Stimulated activated effector memory CD8-positive, alpha-beta T cell treated with anti-CD3 and anti-CD28 coated beads, Interleukin-12 subunit alpha, Interleukin-12 subunit beta, amount 100 ng/mL, for 72 hours (primary cell): ENCODE measurements around the gene SPRR2E.
A peak's percentile ranks its signal among the peaks of the same experiment; 100 is the strongest.
"Not testable (repeated sequence)": the region's sequence is repeated elsewhere in the genome, so short reads cannot be mapped to it uniquely, and the experiment has no call there.

Experiments used
- ATAC-seq: fragments of 150-1000 bp; cut with Tn5 transposase; 2 replicates; pipeline ENCODE4 v1.10.0; 2021
- DNase-seq, 2 donors: peaks; one replicate each; pipeline ENCODE4 v3.0.0; 2021 to 2022; ENCODE audit warnings: low spot score in 2 of 2
- H3K27ac Mint-ChIP-seq: one replicate; pipeline ENCODE4 v1.8.0; 2022; ENCODE audit warnings: mild to moderate bottlenecking, mixed read lengths
- H3K36me3 Mint-ChIP-seq: one replicate; pipeline ENCODE4 v1.8.0; 2022; ENCODE audit warnings: mild to moderate bottlenecking, mixed read lengths
- H3K4me1 Mint-ChIP-seq: one replicate; pipeline ENCODE4 v1.8.0; 2022; ENCODE audit warnings: mixed read lengths
- H3K4me3 Mint-ChIP-seq: one replicate; pipeline ENCODE4 v1.8.0; 2022; ENCODE audit warnings: mild to moderate bottlenecking, mixed read lengths
- H3K9me3 Mint-ChIP-seq: one replicate; pipeline ENCODE4 v1.8.0; 2022; ENCODE audit warnings: mixed read lengths

The SPRR2E gene

DNA sequence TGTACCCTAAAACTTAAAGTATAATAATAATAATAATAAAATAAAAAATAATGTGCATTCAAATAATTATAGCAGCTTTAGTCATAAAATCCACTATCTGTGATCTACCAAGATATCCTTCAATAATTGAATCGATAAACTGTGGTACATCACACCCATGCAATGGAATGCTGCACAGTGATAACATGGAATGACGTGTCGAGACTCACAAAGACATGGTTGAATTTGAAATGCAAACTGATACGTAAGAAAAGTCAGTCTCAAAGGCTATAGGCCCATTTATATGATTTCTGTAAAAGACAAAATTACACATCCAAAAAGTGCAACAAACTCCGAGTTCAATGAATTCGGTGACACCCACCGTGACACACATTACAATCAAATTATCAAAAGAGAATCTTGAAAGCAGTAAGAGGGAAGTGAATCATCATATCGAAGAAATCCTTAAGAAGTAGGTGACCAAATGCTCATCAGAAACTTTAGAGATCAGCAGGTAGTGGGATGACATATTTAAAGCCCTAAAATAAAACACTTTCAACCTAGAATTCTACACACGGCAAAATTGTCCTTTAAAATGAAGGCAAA, 5.2 kb upstream of the SPRR2E start:
- Mint-ChIP-seq H3K36me3 (no peaks in the 10 kb centered on the region), H3K4me3 (no peak overlapping the region), H3K4me1 (no peaks in the 10 kb centered on the region), H3K27ac (no peak overlapping the region), H3K9me3 (no peaks in the 10 kb centered on the region)
- DNase-seq (no peak), ATAC-seq (no peak)

DNA sequence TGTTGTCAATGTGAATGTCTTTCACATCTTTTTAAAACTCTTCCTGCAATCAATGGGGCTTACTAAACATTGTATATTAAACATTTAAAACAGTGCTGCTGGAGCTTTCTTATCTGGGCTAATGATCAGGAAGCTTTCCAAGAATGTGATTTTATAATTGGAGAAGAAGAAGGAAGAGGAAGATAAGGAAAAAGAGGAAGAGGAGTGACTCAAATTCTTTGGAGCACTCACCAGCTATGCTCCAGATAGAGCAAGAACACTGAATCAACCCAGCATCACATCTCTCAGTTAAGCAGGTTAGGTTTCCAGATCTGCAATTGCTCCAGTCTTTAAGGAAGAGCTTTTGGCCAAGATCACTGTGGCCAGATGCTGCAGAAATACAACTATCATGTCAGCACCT, 1.4 kb upstream of the SPRR2E start:
- DNase-seq (no peak), ATAC-seq (no peak)
- H3K4me1 Mint-ChIP-seq: no peaks in the 10 kb centered on the region
- no peaks in the 10 kb centered on the region for H3K36me3 Mint-ChIP-seq
- no peaks in the 10 kb centered on the region for H3K9me3 Mint-ChIP-seq
- H3K4me3 Mint-ChIP-seq: no peak overlapping the region
- no peak overlapping the region for H3K27ac Mint-ChIP-seq

DNA sequence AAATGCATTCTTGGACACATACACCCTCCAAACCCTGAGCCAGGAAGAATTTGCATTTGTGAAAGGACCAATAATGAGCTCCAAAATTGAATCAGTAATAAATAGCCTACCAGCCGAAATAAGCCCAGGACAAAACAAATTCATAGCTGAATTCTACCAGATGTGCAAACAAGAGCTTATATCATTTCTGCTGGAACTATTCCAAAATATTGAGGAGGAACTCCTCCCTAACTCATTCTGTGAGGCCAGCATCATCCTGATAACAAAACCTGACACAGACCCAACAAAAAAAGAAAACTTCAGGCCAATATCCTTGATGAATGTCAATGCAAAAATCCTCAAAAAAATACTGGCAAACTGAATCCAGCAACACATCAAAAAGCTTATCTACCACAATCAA, 6.7 kb downstream of the SPRR2E start:
- DNase-seq: no peak
- no peak overlapping the region for H3K4me3 Mint-ChIP-seq
- no peak for ATAC-seq
- no peaks in the 10 kb centered on the region for H3K9me3 Mint-ChIP-seq
- H3K27ac Mint-ChIP-seq: no peak overlapping the region
- H3K4me1 Mint-ChIP-seq: no peaks in the 10 kb centered on the region
- no peaks in the 10 kb centered on the region for H3K36me3 Mint-ChIP-seq

DNA sequence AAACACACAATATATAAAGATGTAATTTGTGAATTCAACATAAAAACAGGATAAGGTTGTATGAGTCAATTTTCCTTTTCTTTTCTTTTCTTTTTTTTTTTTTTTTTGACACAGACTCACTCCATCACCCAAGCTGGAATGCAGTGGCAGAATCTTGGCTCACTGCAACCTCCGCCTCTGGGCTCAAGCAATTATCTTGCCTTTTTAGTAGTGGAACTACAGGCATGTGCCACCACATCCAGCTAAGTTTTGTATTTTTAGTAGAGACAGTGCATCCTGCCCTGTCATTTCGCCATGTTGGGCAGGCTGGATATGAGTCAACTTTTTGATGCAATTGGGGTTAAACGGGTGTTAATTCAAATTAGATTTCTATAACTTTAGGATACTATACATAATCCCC, 12.6 kb downstream of the SPRR2E start:
- H3K4me3 Mint-ChIP-seq: no peak overlapping the region
- H3K9me3 Mint-ChIP-seq: peaks cover 5% of the 10 kb centered on the region
- ATAC-seq (no peak), DNase-seq (no peak)
- no peaks in the 10 kb centered on the region for H3K36me3 Mint-ChIP-seq
- no peak overlapping the region for H3K27ac Mint-ChIP-seq
- no peaks in the 10 kb centered on the region for H3K4me1 Mint-ChIP-seq

DNA sequence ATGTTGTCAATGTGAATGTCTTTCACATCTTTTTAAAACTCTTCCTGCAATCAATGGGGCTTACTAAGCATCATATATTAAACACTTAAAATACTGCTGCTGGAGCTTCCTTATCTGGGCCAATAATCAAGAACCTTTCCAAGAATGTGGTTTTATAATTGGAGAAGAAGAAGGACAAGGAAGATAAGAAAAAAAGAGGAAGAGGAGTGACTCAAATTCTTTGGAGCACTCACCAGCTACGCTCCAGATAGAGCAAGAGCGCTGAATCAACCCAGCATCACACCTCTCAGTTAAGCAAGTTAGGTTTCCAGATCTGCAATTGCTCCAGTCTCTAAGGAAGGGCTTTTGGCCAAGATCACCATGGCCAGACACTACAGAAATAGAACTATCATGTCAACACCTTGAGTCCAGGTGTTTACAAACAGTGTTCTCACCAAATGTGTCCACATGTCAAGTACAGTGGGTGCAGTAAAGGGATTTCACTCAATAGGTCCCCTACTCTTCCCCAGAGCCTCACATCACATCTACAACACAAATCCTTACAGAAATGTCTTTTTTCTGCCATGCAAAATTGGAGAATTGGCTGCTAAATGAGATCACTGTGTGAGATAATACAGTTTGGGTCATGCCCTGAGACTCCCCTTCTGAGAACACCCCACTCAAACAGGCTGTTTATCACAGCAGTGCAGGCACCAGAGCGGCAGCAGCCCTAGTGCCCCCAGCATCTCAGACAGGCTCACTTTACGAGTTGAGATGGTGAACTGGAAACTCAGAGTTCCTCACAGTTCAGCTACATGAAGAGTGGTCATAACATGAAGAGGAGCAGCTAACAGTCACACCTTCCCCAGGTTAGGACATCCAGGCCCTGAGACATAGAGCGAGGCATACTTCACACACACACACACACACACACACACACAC, 21.3 kb downstream of the SPRR2E start:
- H3K4me3 Mint-ChIP-seq: no peak overlapping the region
- DNase-seq: no peak
- H3K4me1 Mint-ChIP-seq: no peaks in the 10 kb centered on the region
- H3K27ac Mint-ChIP-seq: no peak overlapping the region
- no peak for ATAC-seq
- H3K36me3 Mint-ChIP-seq: no peaks in the 10 kb centered on the region
- H3K9me3 Mint-ChIP-seq: no peaks in the 10 kb centered on the region

DNA sequence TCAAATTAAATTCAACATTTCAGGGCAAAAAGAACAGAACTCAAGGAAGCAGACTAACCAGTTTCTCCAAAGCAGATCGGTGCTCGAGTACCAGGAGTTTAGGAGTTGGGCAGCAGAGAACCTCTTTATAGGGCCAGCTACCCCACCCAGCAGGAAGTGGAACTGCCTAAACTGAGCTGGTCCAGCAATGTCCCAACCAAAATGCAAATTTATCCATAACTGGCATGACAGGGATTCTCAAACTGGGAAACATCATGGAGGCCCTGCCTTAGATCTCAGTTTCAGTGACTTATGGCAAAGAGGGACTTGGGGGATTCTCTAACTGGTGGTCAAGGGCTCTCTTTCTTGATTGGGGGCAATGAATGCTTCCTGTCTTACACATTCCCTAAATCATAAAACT, 22.8 kb downstream of the SPRR2E start, which contains the start of gene SPRR2B:
SPRR2B (minus strand) TSS at position 101 of the 400 bp plus-strand sequence. CDS start 772 bp downstream, outside the sequence.
- H3K9me3 Mint-ChIP-seq: no peaks in the 10 kb centered on the region
- ATAC-seq: no peak
- H3K27ac Mint-ChIP-seq: no peak within 1 kb of the TSS
- no peak within 1 kb of the TSS for H3K4me3 Mint-ChIP-seq
- no peaks in the 10 kb centered on the region for H3K36me3 Mint-ChIP-seq
- no peak for DNase-seq
- no peaks in the 10 kb centered on the region for H3K4me1 Mint-ChIP-seq

DNA sequence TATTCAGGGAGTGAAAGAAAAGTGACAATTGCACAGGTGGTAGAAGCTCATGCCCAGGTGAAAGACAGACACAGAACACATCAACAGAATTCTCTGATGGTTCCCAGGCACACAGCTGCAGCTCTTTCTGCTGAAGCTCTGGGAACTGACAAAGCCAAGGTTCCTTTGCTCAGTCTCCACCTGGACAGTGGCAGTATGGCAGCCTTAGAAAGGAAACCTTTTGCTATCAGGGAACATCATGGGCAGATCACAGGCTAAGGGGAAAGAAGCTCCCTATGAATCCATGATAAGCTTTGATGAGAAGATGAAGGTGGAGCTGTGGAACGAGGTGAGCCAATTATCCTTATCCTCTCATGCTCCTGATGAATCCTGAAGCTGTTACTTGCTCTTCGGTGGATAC, 24.1 kb downstream of the SPRR2E start:
- ATAC-seq: no peak
- H3K4me3 Mint-ChIP-seq: no peak overlapping the region
- DNase-seq: no peak
- no peaks in the 10 kb centered on the region for H3K4me1 Mint-ChIP-seq
- H3K36me3 Mint-ChIP-seq: no peaks in the 10 kb centered on the region
- no peak overlapping the region for H3K27ac Mint-ChIP-seq
- H3K9me3 Mint-ChIP-seq: no peaks in the 10 kb centered on the region

DNA sequence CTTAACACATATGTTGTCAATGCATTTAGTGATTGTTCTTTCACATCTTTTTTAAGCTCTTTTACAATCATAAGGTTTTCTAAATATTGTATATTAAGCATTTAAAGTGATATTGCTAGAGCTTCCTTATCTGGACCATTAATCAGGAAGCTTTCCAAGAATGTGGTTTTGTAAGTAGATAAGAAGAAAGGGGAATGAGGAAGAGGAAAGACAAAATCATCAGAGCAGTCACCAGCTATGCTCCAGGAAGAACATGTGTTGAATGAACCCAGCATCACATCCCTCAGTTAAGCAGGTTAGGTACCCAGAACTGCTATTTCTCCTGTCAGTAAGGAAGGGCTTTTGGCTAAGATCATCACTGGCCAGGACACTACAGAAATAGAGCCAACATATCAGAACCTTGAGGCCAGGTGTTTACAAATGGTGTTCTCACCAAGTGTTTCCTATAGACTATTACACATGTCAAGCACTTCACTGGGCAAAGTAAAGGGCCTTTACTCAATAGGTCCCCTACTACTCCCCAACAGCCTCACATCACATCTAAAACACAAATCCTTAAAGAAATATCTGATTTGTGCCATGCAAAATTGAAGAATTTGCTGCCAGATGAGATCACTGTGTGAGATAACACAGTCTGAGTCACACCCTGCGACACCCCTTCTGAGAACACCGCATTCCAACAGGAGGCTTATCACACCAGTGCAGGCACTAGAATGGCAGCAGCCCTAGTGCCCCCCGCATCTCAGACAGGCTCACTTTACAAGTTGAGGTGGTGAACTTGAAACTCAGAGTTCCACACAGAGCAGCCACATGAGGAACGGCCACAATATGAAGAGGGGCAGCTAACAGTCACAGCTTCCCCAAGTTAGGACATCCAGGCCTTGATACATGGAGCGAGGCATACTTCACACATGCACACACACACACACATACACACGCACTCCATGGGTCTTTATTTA, 35.2 kb downstream of the SPRR2E start:
- no peaks in the 10 kb centered on the region for H3K36me3 Mint-ChIP-seq
- H3K27ac Mint-ChIP-seq: no peak overlapping the region
- H3K4me1 Mint-ChIP-seq: no peaks in the 10 kb centered on the region
- no peak overlapping the region for H3K4me3 Mint-ChIP-seq
- no peak for ATAC-seq
- no peaks in the 10 kb centered on the region for H3K9me3 Mint-ChIP-seq
- DNase-seq: no peak

DNA sequence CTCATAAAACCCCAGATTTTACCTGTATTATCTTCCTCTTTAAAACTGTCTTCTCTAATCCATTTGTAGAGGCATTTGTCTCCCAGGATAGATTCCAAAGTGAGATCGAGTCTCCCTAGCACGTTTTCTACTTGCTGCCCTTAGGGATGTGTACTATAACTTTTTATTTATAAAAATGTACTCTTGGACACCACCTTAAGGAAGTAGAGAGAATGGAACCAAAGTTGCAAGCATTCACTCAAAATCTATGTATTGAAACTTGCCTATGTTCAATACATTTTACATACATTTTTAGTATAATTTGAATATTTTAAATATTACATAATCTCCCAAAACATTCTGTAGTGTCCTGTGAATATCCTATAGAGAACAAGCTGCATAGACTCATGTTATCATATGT, 36.2 kb downstream of the SPRR2E start:
- Mint-ChIP-seq H3K4me3 (no peak overlapping the region), H3K36me3 (no peaks in the 10 kb centered on the region), H3K4me1 (no peaks in the 10 kb centered on the region), H3K9me3 (no peaks in the 10 kb centered on the region), H3K27ac (no peak overlapping the region)
- no peak for ATAC-seq
- no peak for DNase-seq

DNA sequence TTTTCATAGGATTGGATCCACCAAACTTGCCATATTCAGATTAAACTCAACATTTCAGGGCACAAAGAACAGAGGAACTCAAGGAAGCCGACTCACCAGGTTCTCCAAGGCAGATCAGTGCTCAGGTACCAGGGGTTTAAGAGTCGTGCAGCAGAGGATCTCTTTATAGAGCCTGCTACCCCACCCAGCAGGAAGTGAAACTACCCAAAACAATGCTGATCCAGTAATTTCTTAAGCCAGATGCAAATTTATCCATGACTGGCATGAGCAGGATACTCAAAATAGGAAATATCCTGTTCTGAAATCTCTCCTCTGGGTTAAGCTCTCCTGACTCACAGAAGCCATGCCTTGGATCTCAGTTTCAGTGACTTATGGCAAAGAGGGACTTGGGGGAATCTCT, 37.0 kb downstream of the SPRR2E start, which contains the start of gene SPRR2A:
SPRR2A (minus strand) TSS at position 138 of the 400 bp plus-strand sequence. CDS start 777 bp downstream, outside the sequence.
- H3K27ac Mint-ChIP-seq: no peak within 1 kb of the TSS
- no peak within 1 kb of the TSS for H3K4me3 Mint-ChIP-seq
- ATAC-seq (no peak), DNase-seq (no peak)
- H3K36me3 Mint-ChIP-seq: no peaks in the 10 kb centered on the region
- no peaks in the 10 kb centered on the region for H3K9me3 Mint-ChIP-seq
- no peaks in the 10 kb centered on the region for H3K4me1 Mint-ChIP-seq

DNA sequence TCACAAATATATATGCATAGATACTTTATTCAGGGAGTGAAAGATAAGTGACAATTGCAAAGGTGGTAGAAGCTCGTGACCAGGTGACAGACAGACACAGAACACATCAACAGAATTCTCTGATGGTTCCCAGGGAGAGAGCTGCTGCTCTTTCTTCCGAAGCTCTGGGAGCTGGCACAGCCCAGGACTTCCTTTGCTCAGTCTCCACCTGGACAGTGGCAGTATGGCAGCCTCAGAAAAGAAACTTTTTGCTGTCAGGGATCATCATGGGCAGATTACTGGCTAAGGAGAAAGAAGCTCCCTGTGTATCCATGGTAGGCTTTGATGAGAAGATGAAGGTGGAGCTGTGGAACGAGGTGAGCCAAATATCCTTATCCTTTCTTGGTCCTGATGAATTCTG, 38.2 kb downstream of the SPRR2E start:
- not testable (repeated sequence) for H3K27ac Mint-ChIP-seq, H3K4me3 Mint-ChIP-seq, H3K9me3 Mint-ChIP-seq, ATAC-seq, H3K36me3 Mint-ChIP-seq, H3K4me1 Mint-ChIP-seq, DNase-seq

DNA sequence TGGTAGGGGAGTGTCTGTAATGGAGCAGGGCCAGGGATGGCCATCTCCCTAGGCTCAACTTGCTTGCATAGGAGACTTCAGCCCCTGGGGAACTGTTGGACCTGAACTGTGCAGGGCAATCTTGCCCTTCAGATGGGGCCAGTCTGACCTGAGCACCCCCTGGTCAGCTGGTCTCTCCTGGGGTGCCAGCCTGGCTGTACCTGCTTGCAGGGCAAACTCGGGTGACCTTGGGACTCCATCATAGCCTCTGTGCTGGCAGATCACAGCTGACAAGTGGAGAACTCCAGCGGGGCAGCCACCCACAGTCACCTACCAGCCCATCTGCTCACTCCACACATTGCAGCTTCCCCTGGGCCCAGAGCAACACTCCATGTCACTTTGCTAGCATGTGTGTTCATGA, 45.1 kb downstream of the SPRR2E start:
- Mint-ChIP-seq H3K27ac (no peak overlapping the region), H3K4me1 (no peaks in the 10 kb centered on the region), H3K9me3 (no peaks in the 10 kb centered on the region), H3K4me3 (no peak overlapping the region), H3K36me3 (no peaks in the 10 kb centered on the region)
- peak; percentile 31 for ATAC-seq
- DNase-seq: no peak
